NB4 (cell line): ENCODE data around the gene ATP5MG.

Experiments
- CTCF ChIP-seq: IDR thresholded peaks from one replicate; pipeline ENCODE4 v1.5.1; 2012; ENCODE audit warnings: low read depth, low read length
- MYC ChIP-seq: IDR thresholded peaks from 2 replicates; pipeline ENCODE4 v1.6.1; 2011; ENCODE audit warnings: low read depth, low read length
- POLR2A ChIP-seq: IDR thresholded peaks from 2 replicates; pipeline ENCODE4 v1.6.1; 2011; ENCODE audit warnings: mild to moderate bottlenecking; ENCODE audit not compliant: insufficient read length; ENCODE audit errors: extremely low read depth
- TF ChIP-seq, protein P1 (sequence below): IDR thresholded peaks from 2 replicates; pipeline ENCODE4 v1.6.1; 2011; ENCODE audit warnings: low read depth, low read length

- TF ChIP-seq CTCF = no peak
- TF ChIP-seq POLR2A = peak; percentile 83
- TF ChIP-seq, protein P1, sequence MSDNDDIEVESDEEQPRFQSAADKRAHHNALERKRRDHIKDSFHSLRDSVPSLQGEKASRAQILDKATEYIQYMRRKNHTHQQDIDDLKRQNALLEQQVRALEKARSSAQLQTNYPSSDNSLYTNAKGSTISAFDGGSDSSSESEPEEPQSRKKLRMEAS = peak; percentile 64; the same call in 1 of the 2 replicates
- peak; percentile 77; the same call in 1 of the 2 replicates for TF ChIP-seq MYC
Observed at GRCh38 chr11:118401151-118401879, at the start of gene ATP5MG.
